ENCODE results near the gene RAB6A.
"Not testable (repeated sequence)": the region's sequence is repeated elsewhere in the genome, so short reads cannot be mapped to it uniquely, and the experiment has no call there.

RAB6A gene

GRCh38 chr11:73762732-73763131 is 1.9 kb upstream of the RAB6A start:
- no peak for DNase-seq (ENCODE audit: low spot score)

- DNase-seq (ENCODE audit: low spot score), result no peak
Observed at GRCh38 chr11:73761403-73761945, 600 bp upstream of the RAB6A start.

DNA sequence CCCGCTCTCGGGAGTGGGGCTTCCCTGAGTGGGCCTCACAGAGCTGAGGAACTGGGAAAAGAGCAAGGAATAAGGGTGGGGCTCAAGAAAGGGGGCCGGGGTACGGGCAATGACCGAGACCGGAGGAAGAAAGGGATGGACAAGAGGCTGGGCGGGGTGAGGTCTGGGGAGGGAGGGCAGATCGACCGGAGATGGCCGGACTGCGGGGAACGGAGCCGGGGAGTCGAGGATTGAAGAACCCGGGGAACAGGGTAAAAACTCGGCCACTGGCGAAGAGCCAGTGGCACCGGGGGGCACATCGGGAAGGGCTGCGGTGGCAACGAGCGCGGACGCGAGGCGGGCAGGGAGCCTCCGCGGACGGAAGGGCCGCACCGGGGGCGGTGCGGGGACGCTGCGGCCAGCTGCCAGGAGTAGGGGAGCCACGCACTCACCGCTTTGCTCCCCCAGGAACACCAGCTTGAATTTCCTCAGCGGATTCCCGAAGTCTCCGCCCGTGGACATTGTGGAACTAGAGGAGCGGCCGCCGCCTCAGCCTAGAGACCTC is 667 bp downstream of the RAB6A start:
- DNase-seq (ENCODE audit: low spot score), result peak; percentile 23

DNA sequence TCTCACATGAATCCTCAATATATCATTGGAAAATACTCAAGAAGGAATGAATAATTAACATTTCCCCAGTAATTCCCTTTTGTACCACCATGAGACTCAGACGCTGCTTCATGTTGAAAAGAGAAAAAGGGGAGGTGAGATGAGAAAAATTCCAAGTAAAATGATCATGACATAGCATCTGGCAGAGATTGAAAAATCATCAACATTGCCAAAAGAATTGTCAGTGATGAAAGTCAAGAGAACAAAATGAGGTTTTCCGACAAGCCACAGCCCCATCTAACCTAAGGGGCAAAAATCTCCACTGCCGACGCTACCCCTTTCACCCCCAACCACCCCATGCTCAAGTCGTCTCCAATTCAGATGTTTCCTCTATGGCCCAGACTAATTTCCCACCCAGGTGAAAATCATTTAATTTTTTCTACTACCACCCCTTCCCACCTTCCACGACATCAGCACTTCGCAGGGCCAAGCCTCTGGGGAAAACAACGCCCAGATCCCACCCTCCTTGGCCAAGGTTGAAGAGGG is 1.2 kb downstream of the RAB6A start:
- peak; percentile 18 for DNase-seq (ENCODE audit: low spot score)

GRCh38 chr11:73758451-73758850 is 2.4 kb downstream of the RAB6A start:
- DNase-seq (ENCODE audit: low spot score), result no peak

GRCh38 chr11:73757598-73757997 is 3.3 kb downstream of the RAB6A start:
- no peak for DNase-seq (ENCODE audit: low spot score)

- DNase-seq (ENCODE audit: low spot score), result no peak
Observed at GRCh38 chr11:73755670-73756069, 5.2 kb downstream of the RAB6A start.

DNA sequence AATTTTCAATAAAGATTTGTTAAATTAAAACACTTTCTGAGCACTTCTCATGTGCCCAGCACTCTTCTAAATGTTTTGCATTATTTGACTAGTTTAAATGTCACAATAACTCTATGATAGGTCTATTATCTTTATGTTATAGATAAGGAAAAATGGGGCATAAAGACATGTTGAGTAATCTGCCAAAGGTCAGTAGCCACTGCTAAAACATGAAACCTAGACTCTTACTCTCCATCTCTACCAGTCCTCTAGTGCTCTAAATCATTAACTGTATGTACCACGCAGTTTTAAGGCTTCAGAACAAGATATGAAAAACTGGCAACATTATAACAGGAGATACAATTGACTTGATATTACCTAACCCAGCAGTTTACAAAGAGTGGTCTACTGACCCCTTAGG is 6.9 kb downstream of the RAB6A start:
- no peak for DNase-seq (ENCODE audit: low spot score)

DNA sequence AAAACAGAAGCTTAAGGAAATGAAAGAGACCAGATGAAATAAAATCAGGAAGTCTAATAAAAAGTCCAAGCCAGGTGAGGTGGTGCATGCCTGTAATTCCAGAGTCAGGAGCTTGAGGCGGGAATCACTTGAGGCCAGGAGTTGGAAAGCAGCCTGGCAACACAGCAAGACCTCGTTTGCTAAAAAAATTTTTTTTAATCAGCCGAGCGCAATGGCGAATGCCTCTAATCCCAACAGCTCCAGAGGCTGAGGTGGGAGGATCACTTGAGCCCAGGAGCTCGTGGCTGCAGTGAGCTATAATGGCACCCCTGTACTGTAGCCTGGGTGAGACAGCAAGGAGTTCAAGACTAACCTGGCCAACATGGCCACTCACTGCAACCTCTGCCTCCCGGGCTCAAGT is 8.0 kb downstream of the RAB6A start:
- DNase-seq (ENCODE audit: low spot score), result no peak

DNA sequence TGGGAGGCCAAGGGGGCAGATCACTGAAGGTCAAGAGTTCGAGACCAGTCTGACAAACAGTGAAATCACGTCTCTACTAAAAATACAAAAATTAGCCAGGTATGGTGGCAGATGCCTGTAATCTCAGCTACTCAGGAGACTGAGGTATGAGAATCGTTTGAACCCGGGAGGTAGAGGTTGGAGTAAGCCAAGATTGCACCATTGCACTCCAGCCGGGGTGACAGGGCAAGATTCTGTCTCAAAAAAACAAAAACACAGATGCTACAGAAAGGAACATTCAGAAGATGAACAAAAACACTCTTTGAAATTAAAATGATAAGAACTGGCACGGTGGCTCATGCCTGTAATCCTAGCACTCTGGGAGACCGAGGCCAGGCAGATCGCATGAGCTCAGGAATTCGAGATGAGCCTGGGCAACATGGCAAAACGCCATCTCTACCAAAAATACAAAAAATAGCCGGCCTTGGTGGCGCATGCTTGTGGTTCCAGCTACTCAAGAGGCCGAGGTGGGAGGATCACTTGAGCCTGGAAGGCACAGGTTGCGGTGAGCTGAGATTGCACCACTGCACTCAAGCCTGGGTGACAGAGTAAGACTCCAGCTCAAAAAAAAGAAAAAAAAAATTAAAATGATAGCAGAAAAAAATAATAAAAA is 8.5 kb downstream of the RAB6A start:
- DNase-seq (ENCODE audit: low spot score), result no peak

GRCh38 chr11:73750862-73751261 is 10.0 kb downstream of the RAB6A start:
- DNase-seq (ENCODE audit: low spot score), result not testable (repeated sequence)

- DNase-seq (ENCODE audit: low spot score), result no peak
Observed at GRCh38 chr11:73750228-73750627, 10.6 kb downstream of the RAB6A start.

GRCh38 chr11:73749118-73749517 is 11.8 kb downstream of the RAB6A start:
- no peak for DNase-seq (ENCODE audit: low spot score)

DNA sequence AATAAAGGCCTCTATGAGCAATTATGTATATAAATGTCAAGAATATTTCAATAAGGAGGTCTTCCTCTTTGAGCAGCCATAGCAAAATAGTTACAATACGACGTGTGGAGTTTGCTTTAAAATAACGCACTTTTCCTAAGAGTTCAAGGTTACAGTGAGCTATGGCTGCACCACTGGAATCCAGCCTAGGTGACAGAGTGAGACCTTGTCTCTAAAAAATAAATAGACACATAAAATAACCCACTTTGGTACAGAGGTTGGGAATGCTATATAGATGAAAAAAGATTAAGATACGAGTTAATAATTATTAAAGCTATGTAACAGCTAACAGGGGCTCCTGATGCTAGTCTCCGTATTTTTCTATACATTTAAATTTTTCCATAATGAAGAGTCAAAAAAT is 12.6 kb downstream of the RAB6A start:
- DNase-seq (ENCODE audit: low spot score), result no peak

- DNase-seq (ENCODE audit: low spot score), result no peak
Observed at GRCh38 chr11:73747762-73748161, 13.1 kb downstream of the RAB6A start.

- DNase-seq (ENCODE audit: low spot score), result no peak
Observed at GRCh38 chr11:73746701-73747100, 14.2 kb downstream of the RAB6A start.

DNA sequence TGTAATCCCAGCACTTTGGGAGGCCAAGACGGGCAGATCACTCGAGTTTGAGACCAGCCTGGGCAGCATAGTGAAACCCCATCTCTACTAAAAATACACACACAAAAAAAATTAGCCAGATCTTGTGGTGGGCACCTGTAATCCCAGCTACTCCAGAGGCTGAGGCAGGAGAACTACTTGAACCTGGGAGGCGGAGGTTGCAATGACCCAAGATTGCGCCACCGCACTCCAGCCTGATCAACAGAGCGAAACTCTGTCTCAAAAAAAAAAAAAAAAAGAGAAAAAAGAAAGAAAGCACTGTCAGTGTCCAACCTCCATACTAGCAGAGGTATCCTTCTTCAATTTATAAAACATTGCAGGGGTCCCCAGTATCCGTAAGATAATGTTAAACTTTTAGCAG is 17.8 kb downstream of the RAB6A start:
- DNase-seq (ENCODE audit: low spot score), result no peak

DNA sequence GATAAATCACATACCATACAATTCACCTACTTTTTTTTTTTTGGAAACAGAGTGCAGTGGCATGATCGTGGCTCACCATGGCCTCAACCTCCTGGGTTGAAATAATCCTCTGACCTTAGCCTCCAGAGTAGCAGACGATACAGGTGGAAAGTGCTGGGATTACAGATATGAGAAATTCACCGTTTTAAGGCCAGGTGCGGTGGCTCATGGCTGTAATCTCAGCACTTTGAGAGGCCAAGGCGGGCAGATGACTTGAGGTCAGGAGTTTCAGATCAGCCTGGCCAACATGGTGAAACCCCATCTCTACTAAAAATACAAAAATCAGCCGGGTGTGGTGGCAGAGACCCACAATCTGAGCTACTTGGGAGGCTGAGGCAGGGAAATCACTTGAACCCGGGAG is 24.9 kb downstream of the RAB6A start:
- not testable (repeated sequence) for DNase-seq (ENCODE audit: low spot score)

GRCh38 chr11:73734993-73735392 is 25.9 kb downstream of the RAB6A start:
- no peak for DNase-seq (ENCODE audit: low spot score)

GRCh38 chr11:73734011-73734410 is 26.9 kb downstream of the RAB6A start:
- DNase-seq (ENCODE audit: low spot score), result not testable (repeated sequence)

- DNase-seq (ENCODE audit: low spot score), result not testable (repeated sequence)
Observed at GRCh38 chr11:73732936-73733335, 27.9 kb downstream of the RAB6A start.

DNA sequence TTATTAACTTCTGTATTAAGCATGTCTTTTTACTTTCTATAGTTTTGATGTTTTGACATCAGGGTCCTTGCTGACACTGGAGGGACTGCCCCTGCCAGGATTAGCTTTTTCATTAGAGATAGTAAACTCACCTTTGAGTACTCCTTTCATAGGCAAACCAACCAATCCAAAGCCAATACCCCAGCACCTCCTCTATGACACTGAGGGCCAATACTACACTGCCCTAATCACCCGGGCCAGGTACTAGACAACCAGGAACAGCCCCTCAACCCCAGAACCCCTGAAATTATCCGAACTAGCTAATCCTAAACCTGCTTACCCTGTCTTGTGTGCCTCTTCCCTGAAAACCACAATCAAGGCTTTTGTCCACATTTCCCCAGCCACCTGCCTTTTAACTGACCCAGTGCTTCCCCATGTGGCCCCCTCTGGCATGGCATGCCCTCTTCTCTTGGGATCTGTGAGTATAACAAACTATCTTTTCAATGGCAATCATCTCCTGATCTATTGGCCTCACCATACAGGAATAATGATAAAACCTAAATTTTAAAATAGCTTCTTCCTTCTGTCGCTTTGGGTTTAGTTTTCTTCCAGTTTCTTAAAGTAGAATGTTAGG is 31.2 kb downstream of the RAB6A start:
- peak; percentile 38 for DNase-seq (ENCODE audit: low spot score)

GRCh38 chr11:73728000-73728399 is 32.9 kb downstream of the RAB6A start:
- DNase-seq (ENCODE audit: low spot score), result no peak

Data from putamen (tissue), 1 donor.